H4 (cell line): ENCODE results near the gene ADGRB3. TPM values are rescaled to one million over a fixed set of nuclear protein-coding genes. Genes with fewer than 3 reads are reported as not detected.

ENCODE experiments used
- DNase-seq: peaks from one replicate; pipeline ENCODE4 v3.0.0-alpha.2; 2015; ENCODE audit warnings: low spot score
- total RNA-seq: library from RNA; depleted of rRNA; stranded (reverse); fragments of >200 nt; shearing (Covaris generic); gene quantifications from 2 replicates; pipeline ENCODE4 v1.2.3, GENCODE V29; 2014

The ADGRB3 gene
- total RNA-seq, 1 experiment from 2014 or later = 0.79 TPM

DNA sequence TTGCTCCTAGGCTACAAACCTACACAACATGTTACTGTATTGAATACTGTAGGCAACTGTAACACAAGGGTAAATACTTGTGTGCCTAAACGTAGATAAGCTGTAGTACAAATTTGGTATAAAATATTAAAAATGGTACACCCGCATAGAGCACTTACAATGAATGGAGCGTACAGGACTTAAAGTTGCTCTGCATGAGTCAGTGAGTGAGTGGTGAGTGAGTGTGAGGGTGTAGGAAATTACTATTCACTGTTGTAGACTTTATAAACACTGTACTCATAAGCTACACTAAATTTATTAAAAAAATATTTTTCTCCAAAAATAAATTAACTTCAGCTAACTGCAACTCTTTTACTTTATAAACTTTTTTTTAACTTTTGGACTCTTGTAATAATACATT lies 391.6 kb downstream of the ADGRB3 start:
- DNase-seq = no peak

DNA sequence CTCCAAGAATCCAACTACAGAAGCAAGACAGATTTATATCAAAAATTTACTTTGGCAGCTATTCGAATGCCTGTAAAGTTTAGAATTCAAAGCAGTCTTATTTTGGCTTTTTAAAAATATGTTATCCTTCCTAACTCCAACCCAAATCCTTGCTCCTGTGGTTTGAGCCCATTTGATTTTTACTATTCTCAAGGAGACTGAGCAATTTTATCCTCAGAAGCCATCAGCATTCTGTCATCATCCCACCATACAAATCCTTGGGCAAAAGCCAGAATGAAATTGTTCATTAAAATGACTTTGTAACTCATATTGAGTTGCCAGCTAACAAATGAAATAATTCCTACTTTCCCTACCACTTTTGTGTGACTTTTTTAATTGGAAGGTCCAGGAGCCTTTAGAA lies 392.8 kb downstream of the ADGRB3 start:
- DNase-seq = no peak

DNA sequence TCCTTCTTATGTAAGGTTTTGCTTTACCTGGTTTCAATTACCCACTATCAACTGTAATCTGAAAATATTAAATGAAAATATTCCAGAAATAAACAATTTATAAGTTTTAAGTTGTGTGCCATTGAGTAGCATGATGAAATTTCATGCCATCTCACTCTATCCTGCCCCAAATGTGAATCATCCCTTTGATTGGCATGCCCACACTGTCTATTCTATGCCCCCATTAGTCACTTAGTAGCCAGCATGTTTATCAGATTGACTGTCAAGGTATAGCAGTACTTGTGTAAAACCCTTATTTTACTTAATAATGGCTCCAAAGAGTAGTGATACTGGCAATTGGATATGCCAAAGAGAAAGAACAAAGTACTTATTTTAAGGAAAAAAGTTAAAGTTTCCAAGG lies 403.8 kb downstream of the ADGRB3 start:
- DNase-seq = no peak

DNA sequence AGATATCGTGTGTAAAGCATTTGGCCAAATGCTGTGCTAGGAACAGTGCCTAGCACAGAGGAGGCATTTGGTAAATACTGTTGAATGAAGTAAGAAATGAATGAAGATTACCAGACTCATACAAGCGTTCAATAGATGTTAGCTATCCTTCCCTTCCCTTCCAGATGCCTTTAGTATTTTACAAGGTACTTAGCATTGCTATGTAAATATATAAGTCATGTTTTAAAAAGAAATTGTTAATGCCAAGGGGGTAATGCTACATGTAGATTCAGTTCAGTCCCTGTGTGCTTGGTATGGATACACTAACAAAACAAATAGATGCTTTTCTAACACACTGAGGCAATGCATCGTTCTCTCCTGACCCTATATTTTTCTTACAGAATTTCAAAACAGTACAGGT lies 407.2 kb downstream of the ADGRB3 start:
- DNase-seq = no peak

DNA sequence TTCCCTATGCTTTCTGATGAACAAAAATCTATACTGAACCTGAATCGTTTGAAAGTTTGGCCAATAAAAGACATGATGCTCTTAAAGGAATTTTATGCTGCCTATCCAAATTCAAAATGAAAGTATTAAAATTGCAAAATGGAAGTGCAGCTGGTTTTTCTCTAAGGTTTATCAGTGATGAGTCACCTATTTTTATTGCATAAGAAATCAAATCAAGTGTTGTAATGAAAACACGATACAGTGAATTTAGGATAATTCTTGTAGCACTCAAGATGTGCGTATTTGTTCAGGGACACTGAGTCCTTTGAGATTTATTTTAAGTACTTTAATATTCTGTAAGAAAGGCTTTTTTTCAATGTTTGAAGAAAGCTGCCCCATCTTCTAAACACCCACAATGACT lies 409.5 kb downstream of the ADGRB3 start:
- no peak for DNase-seq

DNA sequence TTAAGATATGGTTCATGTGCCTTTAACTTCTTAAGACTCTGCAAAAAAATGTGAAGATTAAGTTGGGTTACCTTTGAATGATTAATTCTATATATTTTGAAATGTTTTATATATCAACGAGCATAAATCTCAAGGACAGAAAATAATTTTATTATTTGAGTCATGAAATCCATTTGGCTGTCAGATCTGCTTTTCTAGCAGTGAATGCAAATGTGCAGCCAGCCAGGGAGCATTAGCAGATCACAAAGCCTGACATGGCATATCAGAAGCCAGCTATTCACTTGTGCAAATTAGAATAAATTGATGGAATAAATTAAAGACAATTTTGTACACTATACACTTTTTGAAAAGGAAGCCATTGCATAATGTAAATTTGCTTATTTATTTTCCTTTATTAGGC lies 424.3 kb downstream of the ADGRB3 start:
- DNase-seq = no peak

DNA sequence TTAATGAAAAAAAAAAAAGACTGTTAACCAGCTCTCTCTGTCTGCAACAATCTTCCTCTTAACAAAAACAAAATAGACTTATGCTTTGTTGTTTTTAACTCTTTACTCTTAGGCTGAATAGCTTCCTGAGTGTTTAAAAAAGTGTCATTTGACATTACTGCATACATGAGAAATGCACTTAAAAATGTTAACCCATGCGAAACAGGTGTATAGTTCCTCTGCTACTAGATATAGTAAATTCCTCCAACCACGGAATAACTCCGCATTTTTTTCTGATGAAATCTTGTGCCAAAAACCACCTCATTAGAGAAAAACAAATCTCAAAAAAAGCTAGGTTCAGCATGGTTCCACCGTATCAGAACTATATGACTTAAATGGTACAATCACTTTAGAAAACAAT lies 426.0 kb downstream of the ADGRB3 start:
- no peak for DNase-seq

DNA sequence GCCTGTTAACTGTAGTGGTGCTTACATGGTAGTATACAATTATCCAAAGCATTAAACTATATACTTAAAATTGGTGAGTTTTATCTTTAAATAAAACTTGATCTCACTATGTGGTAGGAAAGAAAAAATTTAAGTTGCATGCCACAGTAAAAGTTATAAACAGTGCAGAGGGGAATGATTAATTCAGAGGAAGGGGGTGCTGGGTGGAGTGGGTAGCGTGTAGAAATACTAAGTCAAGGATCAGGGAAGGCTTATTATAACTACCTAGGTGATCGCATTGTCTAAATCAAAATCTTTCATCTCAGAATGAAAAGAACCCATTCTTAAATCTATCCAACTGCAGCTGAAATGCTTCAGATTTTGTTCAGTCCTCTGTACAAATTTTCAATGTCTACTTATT lies 428.3 kb downstream of the ADGRB3 start:
- DNase-seq = no peak

DNA sequence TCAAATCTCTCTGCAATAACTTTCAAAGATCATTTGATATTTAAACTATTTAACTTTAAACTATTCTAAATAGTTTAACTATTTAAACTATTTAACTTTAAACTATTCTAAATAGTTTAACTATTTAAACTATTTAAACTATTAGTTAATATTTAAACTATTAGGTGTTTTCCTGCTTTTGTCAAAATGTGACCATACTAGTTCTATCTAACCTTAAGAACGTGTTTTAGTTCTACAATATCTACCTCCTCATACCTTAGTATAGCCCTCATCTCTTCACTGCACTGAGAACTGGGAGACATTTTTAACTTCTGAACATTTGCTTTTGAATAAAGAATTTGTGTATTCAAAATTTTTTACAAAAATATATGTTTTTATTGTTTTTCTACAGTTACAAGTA lies 429.1 kb downstream of the ADGRB3 start:
- no peak for DNase-seq

DNA sequence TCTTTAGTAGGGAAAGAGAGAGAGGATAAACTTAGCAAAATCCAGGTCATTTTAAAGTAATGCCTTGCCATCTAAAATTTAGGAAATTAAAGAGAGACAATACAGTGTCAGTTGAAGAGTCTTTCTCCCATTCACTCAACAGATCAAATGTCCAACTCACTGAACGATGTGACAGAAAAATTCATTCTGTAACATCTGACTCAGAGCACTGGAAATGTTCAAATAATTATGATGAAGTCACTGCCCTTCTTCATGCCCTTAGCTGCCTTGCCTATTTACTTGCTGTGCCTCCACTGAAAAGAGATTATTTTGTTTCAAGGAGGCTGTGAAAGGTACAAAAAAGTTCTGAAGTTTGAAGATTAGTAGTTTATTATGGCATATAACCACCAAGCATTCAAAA lies 434.8 kb downstream of the ADGRB3 start:
- no peak for DNase-seq

DNA sequence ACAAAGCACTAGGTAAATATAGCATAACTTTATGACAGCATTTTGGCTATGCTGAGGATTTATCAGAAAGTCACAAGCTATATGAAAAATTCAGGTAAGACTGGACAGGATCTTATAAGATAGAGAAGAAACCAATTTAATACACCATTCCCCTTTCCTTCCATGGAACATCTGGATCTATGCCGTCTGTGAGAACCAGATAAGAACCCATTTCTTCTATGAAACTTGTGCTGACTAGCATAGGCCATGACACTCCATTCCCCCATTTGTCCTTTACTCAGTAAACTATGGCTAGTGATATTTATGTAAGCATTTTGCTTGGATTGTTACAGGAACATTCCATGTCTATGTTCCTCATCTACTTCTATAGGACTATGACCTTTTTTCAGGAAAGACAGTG lies 437.7 kb downstream of the ADGRB3 start:
- no peak for DNase-seq

DNA sequence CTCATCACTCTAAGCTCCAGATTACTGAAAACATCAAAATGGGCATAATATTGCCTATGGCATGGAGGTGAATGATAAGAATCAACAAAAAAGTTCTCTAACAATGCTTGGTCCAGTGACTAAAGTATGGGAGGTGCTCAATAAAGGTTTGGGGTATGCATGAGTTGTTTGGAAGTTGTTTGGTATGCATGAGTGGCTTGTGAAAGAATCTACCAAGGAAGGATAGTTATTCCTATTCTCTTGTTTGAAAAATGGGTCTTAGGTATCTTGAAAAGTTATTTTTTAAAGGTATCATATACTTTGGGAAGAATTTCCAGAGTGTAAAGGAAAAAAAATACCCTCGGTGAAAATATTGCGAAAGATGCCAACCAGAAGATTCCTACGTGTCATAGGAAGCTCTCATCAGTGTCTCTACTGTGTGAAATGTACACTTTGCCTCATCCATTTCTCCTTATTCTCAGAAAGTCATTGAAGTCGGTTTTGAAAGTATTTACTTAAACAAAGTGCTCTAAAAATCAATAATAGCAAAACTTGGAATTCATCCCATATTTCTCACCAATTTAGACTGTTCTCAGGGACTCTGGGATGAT lies 449.8 kb downstream of the ADGRB3 start:
- DNase-seq = no peak

DNA sequence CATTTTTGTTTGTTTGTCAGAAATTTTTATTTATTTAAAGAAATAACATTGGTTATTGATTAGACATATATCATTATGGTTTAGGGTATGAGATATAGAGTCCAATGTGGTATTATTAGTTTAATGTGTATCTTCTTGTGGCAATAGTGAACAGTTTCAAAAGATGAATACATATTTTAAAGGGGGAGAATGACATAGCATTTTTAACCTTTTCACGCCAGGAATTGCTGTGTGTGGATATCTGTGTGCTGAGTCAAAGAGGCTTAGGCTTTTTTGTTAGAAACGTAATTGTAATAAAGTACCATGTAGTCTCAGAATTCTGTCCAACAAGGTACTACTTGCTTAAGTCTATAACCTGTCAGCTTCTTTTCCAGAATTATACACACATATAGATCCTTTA lies 451.6 kb downstream of the ADGRB3 start:
- DNase-seq = no peak

DNA sequence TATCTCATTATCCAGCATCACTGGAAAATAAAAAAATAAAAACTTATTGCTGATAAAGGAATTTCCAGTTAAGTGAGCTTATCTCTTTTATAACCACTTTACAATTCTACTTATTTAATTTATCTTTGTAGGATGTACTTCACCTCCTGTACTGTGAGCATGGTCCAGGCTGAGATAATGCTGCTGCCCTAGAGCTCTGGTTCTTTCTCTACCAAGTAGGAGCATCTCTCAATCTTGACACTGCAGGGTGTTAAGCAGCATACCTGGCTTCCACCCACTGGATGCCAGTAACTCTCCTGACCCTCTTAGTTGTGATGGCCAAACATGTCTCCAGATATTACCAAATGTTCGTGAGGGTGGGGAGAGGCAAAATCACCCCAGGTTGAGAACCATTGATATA lies 454.5 kb downstream of the ADGRB3 start:
- no peak for DNase-seq

DNA sequence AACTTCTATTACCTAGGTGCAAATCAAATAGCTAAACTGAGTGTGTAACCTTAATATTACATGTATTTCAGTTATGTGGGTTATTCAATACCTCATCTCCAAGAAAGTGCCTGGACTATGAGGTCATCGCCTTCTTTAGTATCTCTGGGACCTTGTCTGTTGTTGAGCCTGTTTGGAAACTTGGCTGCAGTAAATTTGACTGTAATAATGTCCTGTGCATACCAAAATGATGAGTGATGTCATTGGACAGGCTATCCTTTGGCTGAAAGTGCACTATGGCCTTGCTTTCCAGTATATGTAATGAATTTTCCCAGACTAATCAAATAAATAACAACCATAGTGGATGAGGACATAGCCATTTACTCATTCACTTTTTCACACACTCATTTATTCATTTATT lies 455.1 kb downstream of the ADGRB3 start:
- peak; percentile 8 for DNase-seq

DNA sequence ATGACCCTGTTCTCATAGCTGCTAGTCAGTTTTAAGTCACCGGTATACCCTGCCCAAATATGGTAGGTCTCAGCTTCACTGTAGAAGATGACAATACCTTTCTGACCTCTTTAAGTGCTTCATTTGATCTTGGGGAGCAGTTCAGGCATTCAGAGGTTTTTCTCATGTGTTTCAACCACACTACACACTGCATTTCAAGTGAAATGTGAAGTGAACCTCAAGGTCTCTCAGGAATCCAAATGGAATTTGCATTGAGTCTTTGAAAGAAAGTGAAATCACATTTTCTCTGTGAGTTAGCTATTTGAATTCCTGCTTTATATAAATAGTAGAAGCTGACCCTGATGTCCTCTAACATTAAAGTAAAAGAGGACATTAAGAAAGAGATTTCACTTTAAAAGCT lies 461.6 kb downstream of the ADGRB3 start:
- DNase-seq = no peak

DNA sequence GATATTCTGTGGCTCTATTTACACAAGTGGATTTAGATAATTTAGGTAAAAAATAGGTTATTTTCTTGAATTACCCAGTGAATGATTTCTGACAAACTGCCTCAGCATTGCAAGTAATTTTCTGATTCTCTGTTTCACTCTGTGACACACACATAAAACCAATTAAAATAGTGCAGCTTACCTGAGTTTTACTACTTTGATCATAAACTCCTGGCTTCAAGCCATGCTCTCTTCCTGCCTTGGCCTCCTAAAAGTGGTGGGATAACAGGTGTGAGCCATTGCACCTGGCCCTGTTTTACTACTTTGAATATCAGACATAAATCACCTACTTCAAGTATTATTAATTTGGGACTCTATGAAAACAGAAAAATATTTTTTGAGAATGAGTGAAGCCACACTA lies 462.9 kb downstream of the ADGRB3 start:
- no peak for DNase-seq

DNA sequence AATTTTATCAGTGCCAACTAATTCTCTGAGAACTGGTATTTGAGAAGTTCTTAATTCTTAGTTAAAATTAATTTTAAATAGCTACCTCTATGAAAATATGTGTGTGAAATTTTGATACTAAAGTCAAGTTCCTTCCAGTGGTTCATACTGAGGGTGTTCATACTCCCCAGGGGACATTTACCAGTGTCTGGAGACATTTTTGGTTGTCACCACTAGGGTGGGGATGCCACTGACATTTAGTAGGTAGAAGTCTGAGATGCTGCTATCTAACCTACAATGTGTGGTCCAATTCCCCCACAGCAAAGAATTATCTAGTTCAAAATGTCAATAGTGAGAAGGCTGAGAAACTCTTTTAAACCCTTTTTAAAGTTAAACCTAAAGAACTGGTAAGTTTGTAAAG lies 463.8 kb downstream of the ADGRB3 start:
- DNase-seq = no peak

DNA sequence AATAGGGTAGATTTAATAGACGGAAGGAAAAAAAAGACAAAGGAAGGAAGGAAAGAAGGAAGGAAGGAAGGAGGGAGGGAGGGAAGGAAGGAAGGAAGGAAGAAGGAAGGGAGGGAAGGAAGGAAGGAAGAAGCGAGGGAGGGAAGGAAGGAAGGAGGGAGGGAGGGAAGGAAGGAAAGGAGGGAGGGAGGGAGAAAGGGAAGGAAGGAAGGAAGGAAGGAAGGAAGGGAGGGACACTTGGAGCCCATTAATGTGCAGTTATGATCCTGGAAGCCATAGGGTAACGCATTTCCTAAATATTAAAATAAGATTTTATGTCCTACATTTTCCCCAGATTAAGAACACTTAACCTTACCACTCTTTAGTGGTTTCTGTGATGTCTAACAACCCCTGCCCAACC lies 465.7 kb downstream of the ADGRB3 start:
- no peak for DNase-seq

DNA sequence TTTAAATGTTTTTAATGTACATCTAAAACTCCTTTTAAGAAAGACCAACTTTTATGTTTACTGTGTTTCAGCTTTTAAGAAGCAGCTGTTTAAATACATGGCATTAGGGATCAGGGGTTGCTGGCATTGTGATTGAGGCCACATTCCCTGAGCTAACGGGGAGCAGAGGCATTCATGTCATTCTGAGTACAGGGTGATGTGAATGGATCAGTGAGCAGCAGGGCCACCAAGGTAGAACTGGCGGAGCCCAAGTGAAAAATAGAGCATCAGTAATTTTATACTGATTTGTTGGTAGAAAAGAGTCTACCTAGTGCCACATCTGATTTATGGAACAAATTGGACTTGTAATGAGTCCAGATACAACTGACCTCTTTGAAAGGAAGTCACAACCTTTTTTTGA lies 467.3 kb downstream of the ADGRB3 start:
- DNase-seq = no peak

DNA sequence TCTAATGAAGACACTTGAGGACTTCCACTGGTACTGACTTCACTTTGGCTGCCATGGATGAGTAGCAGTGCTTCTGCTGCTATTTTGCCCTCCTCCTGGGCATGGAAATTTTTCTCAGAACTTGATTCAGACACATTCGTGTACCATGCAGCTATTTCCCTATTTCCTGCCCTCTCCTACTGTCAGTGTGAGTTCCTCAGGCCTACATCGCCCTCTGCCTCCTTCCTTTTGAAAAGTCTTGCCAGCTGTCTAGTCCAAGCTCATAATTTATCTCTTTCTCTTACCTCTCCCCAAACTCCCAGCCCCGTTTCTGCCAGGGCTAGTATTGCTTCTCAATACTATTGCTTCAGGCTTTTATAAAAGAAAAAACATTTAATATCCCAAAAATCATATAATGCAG lies 470.2 kb downstream of the ADGRB3 start:
- no peak for DNase-seq

DNA sequence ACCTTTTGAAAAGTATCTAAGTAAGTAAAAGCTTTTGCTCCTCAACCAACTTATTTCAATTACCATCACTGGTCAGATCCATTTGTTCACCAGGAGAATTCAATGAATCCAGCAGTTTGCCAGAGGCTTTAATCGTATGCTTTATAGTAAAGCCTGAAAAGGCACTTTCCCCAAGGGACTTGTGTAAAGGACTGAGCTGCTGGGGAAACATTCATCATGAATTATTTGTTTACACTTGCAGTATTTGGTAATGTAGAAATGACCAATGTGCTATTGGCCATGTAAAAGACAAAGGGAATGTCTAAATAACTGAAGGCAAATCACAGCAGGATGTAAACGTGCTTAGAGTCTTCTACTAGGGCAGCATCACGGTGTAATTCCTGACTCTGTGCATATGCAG lies 471.4 kb downstream of the ADGRB3 start:
- no peak for DNase-seq

DNA sequence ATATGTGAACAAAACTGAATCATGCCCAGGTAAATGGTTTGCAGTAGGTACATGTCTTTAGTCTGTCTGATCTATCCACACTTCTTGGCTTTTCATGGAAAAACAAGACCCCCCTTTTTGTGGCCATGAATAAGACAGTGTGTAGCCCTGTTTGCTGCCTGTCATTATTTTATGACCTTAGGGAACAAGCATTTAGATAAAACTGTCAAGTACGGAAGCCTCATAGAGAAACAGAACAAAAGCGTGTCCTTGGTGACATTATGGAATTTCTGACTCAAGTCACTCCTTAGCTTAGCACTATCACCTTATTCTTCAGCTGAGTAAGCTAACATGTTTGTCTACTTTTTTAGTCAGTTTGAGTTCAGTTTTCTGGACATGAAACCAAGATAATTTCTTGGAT lies 476.2 kb downstream of the ADGRB3 start:
- DNase-seq = no peak

DNA sequence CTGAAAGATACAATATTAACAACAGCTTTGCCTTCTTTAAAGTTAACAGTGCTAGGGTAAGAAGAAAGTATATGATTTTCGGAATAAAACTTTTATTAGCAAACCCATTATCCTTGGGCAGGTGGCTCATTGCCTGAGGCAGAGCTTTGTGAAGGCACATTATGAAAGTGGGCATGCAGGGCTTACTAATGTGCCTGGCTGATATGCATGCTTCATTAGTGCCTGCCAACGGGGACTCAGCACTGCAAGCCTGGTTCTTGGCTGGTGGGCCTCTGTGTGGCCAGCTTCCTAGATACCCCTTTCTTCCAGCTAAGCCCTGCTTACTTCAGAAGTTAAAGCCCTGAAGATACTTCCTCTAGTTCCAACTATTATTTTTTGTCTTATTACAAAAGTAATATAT lies 481.6 kb downstream of the ADGRB3 start:
- DNase-seq = no peak
